C4-2B (cell line): Measurements from ENCODE around the gene YY1AP1.

Experiments used
- ZFX ChIP-seq: fragments of 450-650 bp; IDR thresholded peaks from 2 replicates; pipeline ENCODE4 v1.6.1; 2017
- TF ChIP-seq, protein P1 (sequence below): fragments of 450-650 bp; conservative IDR thresholded peaks from 2 replicates; pipeline ENCODE4 v1.5.1; 2017; ENCODE audit warnings: mild to moderate bottlenecking

DNA sequence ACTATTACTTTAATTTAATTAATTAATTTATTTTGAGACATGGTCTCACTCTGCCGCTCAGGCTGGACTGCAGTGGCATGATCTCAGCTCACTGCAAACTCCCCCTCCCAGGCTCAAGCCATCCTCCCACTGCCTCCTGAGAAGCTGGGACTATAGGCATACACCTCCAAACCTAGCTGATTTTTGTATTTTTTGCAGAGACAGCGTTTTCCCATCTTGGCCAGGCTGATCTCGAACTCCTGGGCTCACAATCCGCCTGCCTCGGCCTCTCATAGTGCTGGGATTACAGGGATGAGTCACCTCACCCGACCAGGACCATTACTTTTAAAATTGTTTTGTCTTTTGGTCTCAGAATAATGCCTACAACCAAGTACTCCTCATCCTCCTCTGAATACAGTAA, 15.6 kb downstream of the YY1AP1 start:
- TF ChIP-seq, protein P1, sequence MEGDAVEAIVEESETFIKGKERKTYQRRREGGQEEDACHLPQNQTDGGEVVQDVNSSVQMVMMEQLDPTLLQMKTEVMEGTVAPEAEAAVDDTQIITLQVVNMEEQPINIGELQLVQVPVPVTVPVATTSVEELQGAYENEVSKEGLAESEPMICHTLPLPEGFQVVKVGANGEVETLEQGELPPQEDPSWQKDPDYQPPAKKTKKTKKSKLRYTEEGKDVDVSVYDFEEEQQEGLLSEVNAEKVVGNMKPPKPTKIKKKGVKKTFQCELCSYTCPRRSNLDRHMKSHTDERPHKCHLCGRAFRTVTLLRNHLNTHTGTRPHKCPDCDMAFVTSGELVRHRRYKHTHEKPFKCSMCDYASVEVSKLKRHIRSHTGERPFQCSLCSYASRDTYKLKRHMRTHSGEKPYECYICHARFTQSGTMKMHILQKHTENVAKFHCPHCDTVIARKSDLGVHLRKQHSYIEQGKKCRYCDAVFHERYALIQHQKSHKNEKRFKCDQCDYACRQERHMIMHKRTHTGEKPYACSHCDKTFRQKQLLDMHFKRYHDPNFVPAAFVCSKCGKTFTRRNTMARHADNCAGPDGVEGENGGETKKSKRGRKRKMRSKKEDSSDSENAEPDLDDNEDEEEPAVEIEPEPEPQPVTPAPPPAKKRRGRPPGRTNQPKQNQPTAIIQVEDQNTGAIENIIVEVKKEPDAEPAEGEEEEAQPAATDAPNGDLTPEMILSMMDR, result no peak
- TF ChIP-seq ZFX, result no peak
